ENCODE measurements around the gene ZNF273.
"Not testable (repeated sequence)": the region's sequence is repeated elsewhere in the genome, so short reads cannot be mapped to it uniquely, and the experiment has no call there.

The ZNF273 gene

GRCh38 chr7:64888901-64889685, 14.0 kb upstream of the ZNF273 start:
- DNase-seq (ENCODE audit: low spot score) = no peak

GRCh38 chr7:64889686-64890162, 13.3 kb upstream of the ZNF273 start:
- no peak for DNase-seq (ENCODE audit: low spot score)

DNA sequence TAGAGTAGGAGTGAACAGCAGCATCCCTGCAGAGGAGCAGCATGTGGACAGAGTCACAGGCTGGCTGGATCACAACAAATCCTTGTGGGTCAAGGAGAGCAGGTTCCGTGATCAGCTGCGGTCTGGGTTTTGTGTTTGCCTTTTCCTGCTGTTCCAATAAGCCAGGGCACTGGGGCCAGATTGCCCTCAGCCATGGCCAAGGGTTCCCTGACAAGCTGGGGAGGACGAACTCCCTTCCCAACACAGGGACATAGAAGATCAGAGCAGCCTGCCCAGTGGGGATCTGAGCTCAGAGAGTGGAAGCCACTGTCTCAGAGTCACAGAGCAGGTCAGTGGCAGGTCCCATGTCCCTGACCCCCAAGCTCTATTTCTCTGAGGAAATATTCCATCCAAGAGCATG, 12.8 kb upstream of the ZNF273 start:
- DNase-seq (ENCODE audit: low spot score) = not testable (repeated sequence)

- no peak for DNase-seq (ENCODE audit: low spot score)
These were observed 12.2 kb upstream of the ZNF273 start for GRCh38 chr7:64890761-64891362.

DNA sequence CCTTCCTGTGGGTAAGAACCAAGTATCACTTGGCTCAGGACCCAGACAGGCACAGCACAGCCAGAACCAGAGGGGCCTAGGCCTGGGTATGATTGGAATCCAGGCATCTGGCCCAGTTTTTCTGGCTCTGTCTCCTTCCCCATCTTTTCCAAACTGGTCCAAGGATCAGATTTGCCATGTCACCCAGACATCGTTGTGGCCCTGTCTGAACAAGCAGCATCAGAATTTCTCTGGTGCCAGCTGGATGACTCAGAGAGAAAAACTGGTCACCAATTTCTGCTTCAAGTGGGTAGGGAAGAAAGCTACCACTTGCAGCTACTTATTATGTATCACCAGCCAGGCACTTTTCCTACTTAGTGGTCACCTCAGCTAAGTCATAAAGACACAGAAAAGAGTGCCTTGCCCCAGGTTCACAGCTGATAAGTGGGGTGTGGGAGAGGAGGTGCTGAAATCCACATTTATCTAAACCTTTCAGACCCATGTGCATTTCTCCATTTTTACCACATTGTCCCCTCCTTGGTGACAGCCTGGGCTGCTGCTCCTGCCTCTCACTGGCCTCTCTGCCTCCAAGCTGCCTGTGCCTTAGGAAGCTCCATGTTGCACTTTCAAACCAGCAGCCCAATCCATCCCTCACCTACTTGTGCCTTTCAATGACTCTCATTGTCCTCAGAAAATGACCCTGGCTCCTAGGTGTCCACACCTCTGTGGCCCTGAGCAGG, 11.6 kb upstream of the ZNF273 start:
- not testable (repeated sequence) for DNase-seq (ENCODE audit: low spot score)

DNA sequence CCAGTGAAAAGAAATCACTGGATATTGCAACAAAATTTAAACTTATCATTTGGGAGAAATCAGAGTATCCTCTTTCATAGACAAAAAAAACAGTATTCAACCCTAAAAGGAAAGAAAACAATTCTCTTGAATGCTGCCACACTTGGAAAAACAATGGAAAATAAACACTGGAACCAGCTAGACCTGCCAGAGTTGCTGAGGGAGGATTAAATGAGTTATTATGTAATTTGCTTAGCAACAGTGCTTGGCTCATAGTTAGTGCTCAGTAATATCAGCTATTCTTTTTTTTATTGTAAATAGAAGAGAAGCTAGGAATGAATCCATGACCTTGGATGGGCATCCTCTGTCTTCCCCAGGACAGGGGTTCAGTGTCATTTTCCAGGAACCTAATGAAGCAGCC, 11.0 kb upstream of the ZNF273 start:
- DNase-seq (ENCODE audit: low spot score) = no peak

GRCh38 chr7:64892666-64893309, 10.3 kb upstream of the ZNF273 start:
- DNase-seq (ENCODE audit: low spot score) = no peak

- no peak for DNase-seq (ENCODE audit: low spot score)
These were observed 9.7 kb upstream of the ZNF273 start for GRCh38 chr7:64893401-64893800.

- DNase-seq (ENCODE audit: low spot score) = not testable (repeated sequence)
These were observed 640 bp upstream of the ZNF273 start for GRCh38 chr7:64902461-64902805.

- DNase-seq (ENCODE audit: low spot score) = no peak
These were observed 935 bp downstream of the ZNF273 start for GRCh38 chr7:64904008-64904407.

DNA sequence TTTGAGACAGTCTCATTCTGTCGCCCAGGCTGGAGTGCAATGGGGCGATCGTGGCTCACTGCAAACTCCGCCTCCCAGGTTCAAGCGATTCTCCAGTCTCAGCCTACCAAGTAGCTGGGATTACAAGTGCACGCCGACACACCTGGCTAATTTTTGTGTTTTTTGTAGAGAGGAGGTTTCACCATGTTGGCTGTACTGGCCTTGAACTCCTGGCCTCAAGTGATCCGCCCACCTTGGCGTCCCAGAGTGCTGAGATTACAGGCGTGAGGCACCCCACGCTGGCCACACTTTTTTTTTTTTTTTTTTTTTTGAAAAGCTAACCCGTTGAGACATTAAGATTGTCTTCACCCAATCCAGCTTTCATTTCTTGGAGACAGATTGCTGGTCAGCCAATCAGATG, 2.1 kb downstream of the ZNF273 start:
- DNase-seq (ENCODE audit: low spot score) = no peak

DNA sequence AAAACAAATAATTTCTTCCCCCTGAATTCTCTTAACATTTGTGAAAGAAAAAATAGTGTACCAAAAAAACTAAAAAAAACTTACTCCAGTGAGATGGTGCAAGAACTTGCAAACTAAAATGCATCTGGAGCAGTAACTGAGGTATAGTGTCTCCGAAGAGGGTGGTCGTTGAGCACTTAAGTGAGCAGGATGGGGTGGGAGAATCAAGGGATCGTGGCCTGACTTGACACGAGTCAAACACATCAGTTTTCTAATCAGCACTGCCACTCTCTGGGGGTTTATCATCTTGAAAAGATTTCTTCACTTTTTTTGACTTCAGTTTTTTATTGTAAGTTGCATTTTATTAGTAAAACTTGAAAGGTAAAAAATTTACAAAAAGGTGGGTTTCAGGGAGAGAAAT, 2.5 kb downstream of the ZNF273 start:
- no peak for DNase-seq (ENCODE audit: low spot score)

GRCh38 chr7:64907641-64908326, 4.7 kb downstream of the ZNF273 start:
- no peak for DNase-seq (ENCODE audit: low spot score)

DNA sequence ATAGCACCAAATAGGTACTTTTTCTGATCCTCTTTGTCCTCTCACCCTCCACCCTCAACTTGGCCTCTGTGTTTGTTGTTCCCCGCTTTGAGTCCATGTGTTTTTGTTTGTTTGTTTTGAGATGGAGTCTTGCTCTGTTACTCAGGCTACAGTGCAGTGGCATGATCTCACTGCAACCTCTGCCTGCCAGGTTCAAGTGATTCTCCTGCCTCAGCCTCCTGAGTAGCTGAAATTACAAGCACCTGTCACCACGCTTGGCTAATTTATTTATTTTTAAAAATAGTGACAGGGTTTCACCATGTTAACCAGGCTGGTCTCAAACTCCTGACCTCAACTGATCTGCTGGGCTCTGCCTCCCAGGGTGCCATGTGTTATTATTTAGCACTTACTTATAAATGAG, 5.3 kb downstream of the ZNF273 start:
- no peak for DNase-seq (ENCODE audit: low spot score)

GRCh38 chr7:64914557-64914956, 11.5 kb downstream of the ZNF273 start:
- DNase-seq (ENCODE audit: low spot score) = no peak

GRCh38 chr7:64915301-64915700, 12.2 kb downstream of the ZNF273 start:
- not testable (repeated sequence) for DNase-seq (ENCODE audit: low spot score)

DNA sequence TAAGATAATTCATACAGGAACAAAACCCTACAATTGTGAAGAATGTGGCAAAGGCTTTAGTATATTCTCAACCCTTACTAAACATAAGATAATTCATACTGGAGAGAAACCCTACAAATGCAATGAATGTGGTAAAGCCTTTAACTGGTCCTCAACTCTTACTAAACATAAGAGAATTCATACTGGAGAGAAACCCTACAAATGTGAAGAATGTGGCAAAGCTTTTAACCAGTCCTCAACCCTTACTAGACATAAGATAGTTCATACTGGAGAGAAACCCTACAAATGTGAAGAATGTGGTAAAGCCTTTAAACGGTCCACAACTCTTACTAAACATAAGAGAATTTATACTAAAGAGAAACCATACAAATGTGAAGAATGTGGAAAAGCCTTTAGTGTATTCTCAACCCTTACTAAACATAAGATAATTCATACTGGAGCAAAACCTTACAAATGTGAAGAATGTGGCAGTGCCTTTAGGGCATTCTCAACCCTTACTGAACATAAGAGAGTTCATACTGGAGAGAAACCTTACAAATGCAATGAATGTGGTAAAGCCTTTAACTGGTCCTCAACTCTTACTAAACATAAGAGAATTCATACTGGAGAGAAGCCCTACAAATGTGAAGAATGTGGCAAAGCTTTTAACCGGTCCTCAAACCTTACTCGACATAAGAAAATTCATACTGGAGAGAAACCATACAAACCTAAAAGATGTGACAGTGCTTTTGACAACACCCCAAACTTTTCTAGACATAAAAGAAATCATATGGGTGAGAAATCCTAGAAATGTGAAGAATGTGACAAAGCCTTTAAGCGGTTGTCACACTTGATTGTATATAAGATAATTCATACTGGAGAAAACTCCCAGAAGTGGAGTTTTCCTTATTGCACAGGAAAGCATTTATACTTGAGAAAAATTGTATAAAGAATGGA, 25.4 kb downstream of the ZNF273 start:
- DNase-seq (ENCODE audit: low spot score) = not testable (repeated sequence)

GRCh38 chr7:64934478-64934877, 31.4 kb downstream of the ZNF273 start:
- no peak for DNase-seq (ENCODE audit: low spot score)

DNA sequence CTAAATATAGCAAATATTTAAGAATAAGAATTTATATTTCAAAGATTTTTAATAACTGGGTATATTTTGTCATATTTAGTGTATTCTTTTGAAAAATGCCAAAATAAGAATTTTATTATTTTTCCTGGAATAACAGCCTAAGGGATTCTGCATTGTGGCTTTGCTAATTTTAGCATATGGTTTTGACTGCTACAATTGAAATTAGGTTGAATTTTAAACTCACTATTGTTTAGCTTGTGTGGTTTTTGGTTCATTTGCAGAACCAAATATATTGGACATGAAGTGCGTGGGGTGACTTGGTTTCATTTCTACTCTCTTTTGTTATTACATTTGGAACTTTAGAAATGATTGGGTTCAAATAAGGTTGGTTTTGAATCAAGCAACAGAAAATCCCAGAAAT, 35.5 kb downstream of the ZNF273 start:
- DNase-seq (ENCODE audit: low spot score) = no peak

DNA sequence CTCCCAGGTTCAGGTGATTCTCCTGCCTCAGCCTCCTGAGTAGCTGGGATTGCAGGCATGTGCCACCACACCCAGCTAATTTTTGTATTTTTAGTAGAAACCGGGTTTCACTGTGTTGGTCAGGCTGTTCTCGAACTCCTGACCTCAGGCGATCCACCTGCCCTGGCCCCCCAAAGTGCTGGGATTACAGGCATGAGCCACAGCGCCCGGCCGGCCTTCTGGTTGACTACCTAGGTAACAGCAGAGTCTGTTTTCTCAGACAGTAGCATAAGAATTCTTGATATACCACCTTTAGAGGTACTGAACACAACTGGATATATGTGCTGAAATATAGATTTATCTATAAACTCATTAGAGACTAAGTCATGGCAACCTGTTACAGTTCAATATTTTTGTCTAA, 36.9 kb downstream of the ZNF273 start:
- not testable (repeated sequence) for DNase-seq (ENCODE audit: low spot score)

All from CD4-positive, alpha-beta T cell treated with Interleukin-2 at 100 ng/mL for 4 hours (primary cell).